PC-3 (cell line): Measurements from ENCODE around the gene NCOR2. TPM values are rescaled to one million over a fixed set of nuclear protein-coding genes. Genes with fewer than 3 reads are reported as not detected.

ENCODE experiments used
- ATAC-seq: fragments of 200-7000 bp; cut with Tn5 transposase; 2 replicates; pipeline ENCODE4 v1.9.1; 2020; ENCODE audit warnings: mild to moderate bottlenecking, moderate library complexity
- BruUV-seq: library from RNA; stranded (reverse); fragments of 400-500 nt; replicated peaks from 2 replicates; lab custom pipeline; 2021; lab: Mats Ljungman, UMichigan
- CTCF ChIA-PET: fragments of 300-600 bp; sonication (Branson Sonifier 250); formaldehyde crosslinking; loops from one replicate; lab custom pipeline; 2022; ENCODE audit warnings: antibody characterized with exemption; lab: Charles Lee
- POLR2A ChIA-PET: fragments of 300-600 bp; sonication (Branson Sonifier 250); formaldehyde crosslinking; loops from one replicate; lab custom pipeline; 2022; ENCODE audit warnings: antibody characterized with exemption; ENCODE audit not compliant: unreplicated experiment; lab: Charles Lee
- DNase-seq: peaks from one replicate; pipeline ENCODE4 v3.0.0-alpha.2; 2015
- H2AFZ ChIP-seq: fragments of 300-600 bp; sonication (generic); 2 replicates; pipeline ENCODE4 v1.6.0; 2016; ENCODE audit warnings: antibody characterized with exemption, low read length
- H3F3A ChIP-seq: fragments of 300-600 bp; sonication (generic); one replicate; pipeline ENCODE4 v1.6.0; 2017; ENCODE audit warnings: antibody characterized with exemption, low read length, control low read depth, mild to moderate bottlenecking; ENCODE audit not compliant: unreplicated experiment
- H3K27ac ChIP-seq: fragments of 300-600 bp; sonication (generic); 2 replicates; pipeline ENCODE4 v1.5.1; 2016; ENCODE audit warnings: mild to moderate bottlenecking, low read length
- H3K27me3 ChIP-seq: fragments of 300-600 bp; sonication (generic); 2 replicates; pipeline ENCODE4 v1.6.1; 2016; ENCODE audit warnings: low read length, mixed read lengths
- H3K36me3 ChIP-seq: fragments of 300-600 bp; sonication (generic); 2 replicates; pipeline ENCODE4 v1.6.1; 2016; ENCODE audit warnings: low read depth, mixed run types, low read length, mixed read lengths
- H3K4me1 ChIP-seq: fragments of 300-600 bp; sonication (generic); 2 replicates; pipeline ENCODE4 v1.5.1; 2016; ENCODE audit warnings: low read length; ENCODE audit not compliant: insufficient read depth
- H3K4me2 ChIP-seq: fragments of 300-600 bp; sonication (generic); 2 replicates; pipeline ENCODE4 v1.6.0; 2016; ENCODE audit warnings: low read length
- H3K4me3 ChIP-seq: fragments of 300-600 bp; sonication (generic); 2 replicates; pipeline ENCODE4 v1.5.1; 2016; ENCODE audit warnings: mild to moderate bottlenecking, low read length, mixed read lengths
- H3K79me2 ChIP-seq: fragments of 300-600 bp; sonication (generic); 2 replicates; pipeline ENCODE4 v1.6.1; 2017; ENCODE audit warnings: low read length, mixed read lengths
- H3K9ac ChIP-seq: fragments of 300-600 bp; sonication (generic); 2 replicates; pipeline ENCODE4 v1.6.0; 2016; ENCODE audit warnings: mild to moderate bottlenecking, low read length
- H3K9me2 ChIP-seq: fragments of 300-600 bp; sonication (generic); replicated peaks from 2 replicates; pipeline ENCODE4 v1.6.1; 2016; ENCODE audit warnings: mixed run types, low read length, mixed read lengths
- H3K9me3 ChIP-seq: fragments of 300-600 bp; sonication (generic); 2 replicates; pipeline ENCODE4 v1.6.1; 2016; ENCODE audit warnings: low read length, mixed read lengths
- H4K20me1 ChIP-seq: fragments of 300-600 bp; sonication (generic); 2 replicates; pipeline ENCODE4 v1.6.1; 2016; ENCODE audit warnings: low read length, mixed read lengths
- EZH2 ChIP-seq: fragments of 300-600 bp; sonication (generic); IDR thresholded peaks from one replicate; pipeline ENCODE4 v1.6.1; 2017; ENCODE audit warnings: antibody characterized with exemption, mild to moderate bottlenecking, low read length; ENCODE audit not compliant: unreplicated experiment
- EZH2phosphoT487 ChIP-seq: fragments of 300-600 bp; sonication (generic); IDR thresholded peaks from 2 replicates; pipeline ENCODE4 v1.6.1; 2018; ENCODE audit warnings: mild to moderate bottlenecking, antibody characterized with exemption, low read length, borderline replicate concordance
- intact Hi-C: fragments of 100-400 bp; cut with micrococcal nuclease; formaldehyde crosslinking; loops from 2 replicates; pipeline ENCODE4 v1.9.0; 2023
- total RNA-seq: library from RNA; depleted of rRNA; stranded (reverse); fragments of >200 nt; gene quantifications from 2 replicates; pipeline ENCODE4 v1.2.3, GENCODE V29; 2014
- TF ChIP-seq, protein P1 (sequence below): fragments of 300-600 bp; sonication (generic); conservative IDR thresholded peaks from 2 replicates; pipeline ENCODE4 v1.5.1; 2017; ENCODE audit warnings: antibody characterized with exemption, low read depth, mild to moderate bottlenecking, low read length

Gene NCOR2
- total RNA-seq, 1 experiment from 2014 or later = 117 TPM

DNA sequence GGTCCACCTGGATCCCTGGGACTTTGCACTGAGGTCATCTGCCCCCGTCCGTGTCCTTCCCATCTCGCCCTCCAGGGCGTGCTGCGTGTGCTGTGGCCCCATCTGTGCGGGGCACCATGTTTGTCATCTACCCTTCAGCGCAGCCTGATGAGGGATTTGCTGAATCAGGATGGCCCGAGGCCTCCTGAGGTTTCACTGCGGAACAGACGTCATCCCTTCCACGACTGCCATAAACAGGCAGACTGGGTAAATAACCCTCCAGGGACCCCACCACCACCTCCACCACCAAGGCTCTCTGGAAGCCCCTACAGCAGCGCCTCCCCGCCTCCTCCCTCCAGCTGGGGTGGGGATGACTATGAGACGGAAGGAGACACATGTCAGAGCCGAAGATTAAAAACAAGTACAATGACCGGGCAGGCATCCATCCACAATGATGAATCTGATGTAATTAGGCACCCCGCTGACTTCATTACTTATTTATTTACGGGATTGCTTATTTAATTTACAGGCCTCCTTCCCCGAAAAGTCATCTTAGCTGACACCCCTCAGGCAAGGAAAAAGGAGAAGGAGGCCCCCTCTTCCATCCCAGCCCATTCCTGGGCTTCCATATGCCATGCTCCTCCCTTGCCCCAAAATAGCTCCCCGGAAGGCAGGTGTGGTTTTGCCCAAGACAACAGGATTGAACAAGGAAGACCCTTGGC, 39.4 kb downstream of the NCOR2 start:
- Histone ChIP-seq H2AFZ (no peak overlapping the region), H3K36me3 (no peaks in the 10 kb centered on the region), H3K27me3 (no peaks in the 10 kb centered on the region), H4K20me1 (no peaks in the 10 kb centered on the region), H3K9me3 (no peaks in the 10 kb centered on the region), H3F3A (no peaks in the 10 kb centered on the region), H3K4me1 (peaks cover 12% of the 10 kb centered on the region), H3K4me2 (no peak overlapping the region), H3K9ac (no peak overlapping the region), H3K27ac (no peak overlapping the region), H3K4me3 (no peak overlapping the region), H3K79me2 (peaks cover 7% of the 10 kb centered on the region; the same call in 1 of the 2 replicates), H3K9me2 (no peaks in the 10 kb centered on the region)
- ATAC-seq (no peak), DNase-seq (no peak)
- TF ChIP-seq, protein P1, sequence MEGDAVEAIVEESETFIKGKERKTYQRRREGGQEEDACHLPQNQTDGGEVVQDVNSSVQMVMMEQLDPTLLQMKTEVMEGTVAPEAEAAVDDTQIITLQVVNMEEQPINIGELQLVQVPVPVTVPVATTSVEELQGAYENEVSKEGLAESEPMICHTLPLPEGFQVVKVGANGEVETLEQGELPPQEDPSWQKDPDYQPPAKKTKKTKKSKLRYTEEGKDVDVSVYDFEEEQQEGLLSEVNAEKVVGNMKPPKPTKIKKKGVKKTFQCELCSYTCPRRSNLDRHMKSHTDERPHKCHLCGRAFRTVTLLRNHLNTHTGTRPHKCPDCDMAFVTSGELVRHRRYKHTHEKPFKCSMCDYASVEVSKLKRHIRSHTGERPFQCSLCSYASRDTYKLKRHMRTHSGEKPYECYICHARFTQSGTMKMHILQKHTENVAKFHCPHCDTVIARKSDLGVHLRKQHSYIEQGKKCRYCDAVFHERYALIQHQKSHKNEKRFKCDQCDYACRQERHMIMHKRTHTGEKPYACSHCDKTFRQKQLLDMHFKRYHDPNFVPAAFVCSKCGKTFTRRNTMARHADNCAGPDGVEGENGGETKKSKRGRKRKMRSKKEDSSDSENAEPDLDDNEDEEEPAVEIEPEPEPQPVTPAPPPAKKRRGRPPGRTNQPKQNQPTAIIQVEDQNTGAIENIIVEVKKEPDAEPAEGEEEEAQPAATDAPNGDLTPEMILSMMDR = peak; percentile 13; the same call in 1 of the 2 replicates
- TF ChIP-seq EZH2phosphoT487 = no peak
- no peak for TF ChIP-seq EZH2
- BruUV-seq = no TSS peak
- intact Hi-C loops = no loop called here
- ChIA-PET POLR2A (no interaction called here), CTCF (no interaction called here)

DNA sequence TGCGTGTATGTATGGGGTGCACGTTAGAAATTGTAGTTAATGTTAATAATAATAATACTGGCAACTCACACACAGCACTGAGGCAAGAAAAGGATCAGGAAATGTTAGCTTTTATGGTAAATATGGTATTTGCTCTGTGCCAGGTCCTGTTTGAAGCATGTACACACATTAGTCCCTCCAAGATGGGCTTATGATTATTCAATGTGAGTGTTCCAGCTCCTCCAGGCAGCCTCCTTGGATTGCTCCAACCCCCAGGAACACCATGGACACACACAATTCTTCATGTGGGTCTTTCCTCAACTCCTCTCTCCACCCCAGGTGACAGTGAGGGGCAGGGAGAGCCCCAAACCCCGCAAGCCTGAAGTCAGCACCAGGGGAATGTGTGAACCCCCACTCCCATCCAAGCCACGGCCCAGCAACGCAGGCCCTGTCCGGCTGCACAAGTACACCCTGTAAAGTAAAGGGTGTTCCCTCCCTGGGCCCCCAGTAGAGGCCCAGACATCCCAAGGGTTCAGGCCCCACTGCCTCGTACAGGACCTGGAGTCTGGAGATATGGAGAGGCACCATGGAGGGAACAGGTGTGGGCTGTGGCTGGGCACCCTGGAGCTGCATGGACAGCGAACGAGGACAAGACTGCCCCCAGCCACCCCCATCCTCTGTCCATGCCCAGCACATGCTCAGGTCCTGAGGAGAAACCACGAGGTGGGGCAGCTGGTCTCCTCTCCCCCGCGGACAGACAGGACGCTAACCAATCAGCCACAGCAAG, 41.3 kb downstream of the NCOR2 start:
- DNase-seq (no peak), ATAC-seq (no peak)
- Histone ChIP-seq H3K9me2 (no peaks in the 10 kb centered on the region), H3K9me3 (no peaks in the 10 kb centered on the region), H3K36me3 (no peaks in the 10 kb centered on the region), H4K20me1 (no peaks in the 10 kb centered on the region), H3F3A (no peaks in the 10 kb centered on the region), H3K9ac (no peak overlapping the region), H3K4me1 (peaks cover 12% of the 10 kb centered on the region), H3K27ac (no peak overlapping the region), H3K27me3 (no peaks in the 10 kb centered on the region), H3K4me2 (no peak overlapping the region), H3K79me2 (peaks cover 11% of the 10 kb centered on the region; the same call in 1 of the 2 replicates), H3K4me3 (no peak overlapping the region), H2AFZ (no peak overlapping the region)
- ChIA-PET POLR2A (no interaction called here), CTCF (interaction anchor here (0.6 kb wide), 1 partner anchor 169 kb away, joined by 4 read pairs; no protein-coding TSS in a partner anchor)
- TF ChIP-seq, protein P1 = no peak
- TF ChIP-seq EZH2 (no peak), EZH2phosphoT487 (no peak)
- no TSS peak for BruUV-seq
- intact Hi-C loops = no loop called here
